Fibroblast of gingiva (primary cell): ENCODE results near the gene MLLT3.

Source experiments
- DNase-seq: peaks from one replicate; pipeline ENCODE4 v3.0.0-alpha.2; 2011; ENCODE audit warnings: low read depth

The MLLT3 gene

GRCh38 chr9:20303996-20304395, 318.3 kb downstream of the MLLT3 start:
- DNase-seq: no peak

GRCh38 chr9:20303066-20303465, 319.2 kb downstream of the MLLT3 start:
- DNase-seq: no peak

DNA sequence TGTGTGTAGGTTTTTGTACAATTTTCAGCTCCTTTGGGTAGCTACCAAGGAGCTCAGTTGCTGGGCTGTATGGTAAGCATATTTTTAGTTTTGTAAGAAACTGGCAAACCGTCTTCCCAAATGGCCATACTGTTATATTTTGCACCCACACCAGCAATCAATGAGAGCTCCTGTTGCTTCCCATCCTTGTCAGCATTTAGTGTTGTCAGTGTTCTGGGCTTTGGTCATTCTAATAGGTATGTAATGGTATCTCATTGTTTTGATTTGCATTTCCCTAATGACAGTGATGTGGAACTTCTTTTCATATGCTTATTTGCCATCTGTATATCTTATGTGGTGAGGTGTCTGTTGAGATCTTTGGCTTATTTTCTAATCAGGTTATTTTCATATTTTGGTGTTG, 320.1 kb downstream of the MLLT3 start:
- DNase-seq: no peak

- no peak for DNase-seq
Observed at GRCh38 chr9:20300430-20301115, 321.7 kb downstream of the MLLT3 start.

GRCh38 chr9:20297646-20298084, 324.6 kb downstream of the MLLT3 start:
- peak; percentile 10 for DNase-seq

DNA sequence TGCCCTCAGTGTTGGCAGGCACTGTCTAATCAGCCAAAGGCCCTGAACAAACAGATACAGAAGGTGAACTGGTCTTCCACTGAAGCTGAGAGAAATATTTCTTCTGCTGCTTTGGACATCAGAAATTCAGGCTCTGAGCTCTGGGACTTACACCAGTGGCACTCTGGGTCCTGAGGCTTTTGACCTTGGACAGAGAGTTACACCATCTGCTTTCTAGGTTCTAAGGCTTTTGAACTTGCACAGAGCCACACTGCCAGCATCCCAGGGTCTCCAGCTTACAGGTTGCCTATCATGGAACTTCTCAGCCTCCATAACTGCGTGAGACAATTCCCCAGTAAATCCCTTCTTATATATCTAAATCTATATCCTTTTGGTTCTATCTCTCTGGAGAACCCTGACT, 326.7 kb downstream of the MLLT3 start:
- DNase-seq: no peak

DNA sequence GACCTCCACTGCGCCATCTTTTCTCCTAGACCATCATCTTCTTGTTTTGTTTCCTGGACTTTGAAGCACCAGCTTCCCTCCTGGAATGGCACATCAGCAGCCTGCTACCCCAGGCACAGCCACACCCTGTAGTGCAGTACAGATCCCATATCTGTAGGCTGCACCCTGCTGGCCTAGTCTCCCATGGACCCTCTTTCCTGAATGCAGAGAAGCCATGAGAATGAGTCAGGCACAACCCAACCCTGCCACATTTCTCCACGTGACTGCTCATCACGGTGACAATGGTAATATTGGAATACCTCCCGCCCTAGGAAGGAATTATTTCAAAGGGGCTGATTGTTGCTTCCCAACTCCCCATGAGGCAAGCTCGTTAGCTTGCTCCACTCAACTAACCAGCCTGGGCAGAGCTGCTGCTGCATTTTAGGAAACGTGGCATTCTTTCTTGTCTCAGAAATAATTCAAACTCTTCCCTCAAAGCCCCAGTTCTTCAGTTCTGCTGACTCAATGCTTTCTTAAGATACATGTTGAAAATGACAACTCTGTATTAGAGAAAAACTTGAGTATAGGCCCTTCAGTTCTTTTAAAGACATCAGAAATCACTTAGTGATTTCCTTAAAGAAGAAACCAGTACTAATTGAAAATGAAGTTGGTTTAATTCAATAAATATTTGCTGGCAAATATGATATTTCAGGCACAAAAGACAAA, 328.1 kb downstream of the MLLT3 start:
- DNase-seq: no peak

GRCh38 chr9:20292002-20292401, 330.3 kb downstream of the MLLT3 start:
- no peak for DNase-seq
